ENCODE data around the gene ERC2.

ERC2 gene

GRCh38 chr3:56187051-56187450 lies 281.2 kb downstream of the ERC2 start:
- DNase-seq (ENCODE audit: low spot score) = no peak

- no peak for DNase-seq (ENCODE audit: low spot score)
Measured at GRCh38 chr3:56185827-56186226, 282.4 kb downstream of the ERC2 start.

GRCh38 chr3:56183529-56183928 lies 284.7 kb downstream of the ERC2 start:
- DNase-seq (ENCODE audit: low spot score) = no peak

GRCh38 chr3:56180433-56180832 lies 287.8 kb downstream of the ERC2 start:
- no peak for DNase-seq (ENCODE audit: low spot score)

- no peak for DNase-seq (ENCODE audit: low spot score)
Measured at GRCh38 chr3:56173601-56174000, 294.7 kb downstream of the ERC2 start.

GRCh38 chr3:56164436-56164835 lies 303.8 kb downstream of the ERC2 start:
- no peak for DNase-seq (ENCODE audit: low spot score)

GRCh38 chr3:56157693-56158362 lies 310.4 kb downstream of the ERC2 start:
- no peak for DNase-seq (ENCODE audit: low spot score)

GRCh38 chr3:56154297-56154696 lies 314.0 kb downstream of the ERC2 start:
- DNase-seq (ENCODE audit: low spot score) = no peak

GRCh38 chr3:56147354-56147753 lies 320.9 kb downstream of the ERC2 start:
- no peak for DNase-seq (ENCODE audit: low spot score)

GRCh38 chr3:56145410-56145809 lies 322.9 kb downstream of the ERC2 start:
- no peak for DNase-seq (ENCODE audit: low spot score)

GRCh38 chr3:56144805-56145204 lies 323.5 kb downstream of the ERC2 start:
- DNase-seq (ENCODE audit: low spot score) = no peak

- DNase-seq (ENCODE audit: low spot score) = no peak
Measured at GRCh38 chr3:56137415-56137814, 330.9 kb downstream of the ERC2 start.

- no peak for DNase-seq (ENCODE audit: low spot score)
Measured at GRCh38 chr3:56136514-56136913, 331.8 kb downstream of the ERC2 start.

GRCh38 chr3:56135941-56136340 lies 332.3 kb downstream of the ERC2 start:
- no peak for DNase-seq (ENCODE audit: low spot score)

- DNase-seq (ENCODE audit: low spot score) = no peak
Measured at GRCh38 chr3:56133423-56133822, 334.8 kb downstream of the ERC2 start.

- no peak for DNase-seq (ENCODE audit: low spot score)
Measured at GRCh38 chr3:56132762-56133161, 335.5 kb downstream of the ERC2 start.

GRCh38 chr3:56131974-56132590 lies 336.2 kb downstream of the ERC2 start:
- DNase-seq (ENCODE audit: low spot score) = no peak

- no peak for DNase-seq (ENCODE audit: low spot score)
Measured at GRCh38 chr3:56130036-56130435, 338.2 kb downstream of the ERC2 start.

- no peak for DNase-seq (ENCODE audit: low spot score)
Measured at GRCh38 chr3:56126632-56127031, 341.6 kb downstream of the ERC2 start.

GRCh38 chr3:56125358-56126005 lies 342.8 kb downstream of the ERC2 start:
- no peak for DNase-seq (ENCODE audit: low spot score)

- DNase-seq (ENCODE audit: low spot score) = no peak
Measured at GRCh38 chr3:56124546-56124945, 343.7 kb downstream of the ERC2 start.

- DNase-seq (ENCODE audit: low spot score) = no peak
Measured at GRCh38 chr3:56123487-56123886, 344.8 kb downstream of the ERC2 start.

GRCh38 chr3:56122911-56123310 lies 345.4 kb downstream of the ERC2 start:
- DNase-seq (ENCODE audit: low spot score) = no peak

- no peak for DNase-seq (ENCODE audit: low spot score)
Measured at GRCh38 chr3:56121716-56122115, 346.6 kb downstream of the ERC2 start.

All from hematopoietic multipotent progenitor cell treated with erythropoietin and hydrocortisone succinate and interleukin-3 and kit ligand, for 15 days (in vitro differentiated cells).